Vagina (tissue), 2 donors: Measurements from ENCODE around the gene B4GALT4. TPM values are rescaled to one million over a fixed set of nuclear protein-coding genes. Genes with fewer than 3 reads are reported as not detected.
A peak's percentile ranks its signal among the peaks of the same experiment; 100 is the strongest.
"Not testable (repeated sequence)": the region's sequence is repeated elsewhere in the genome, so short reads cannot be mapped to it uniquely, and the experiment has no call there.

Source experiments
- DNase-seq, 2 donors: peaks; one replicate each; pipeline ENCODE4 v3.0.0-alpha.2; 2017; ENCODE audit errors: extremely low spot score in 2 of 2
- H3K27ac ChIP-seq: fragments of 200-600 bp; sonication (generic); one replicate; pipeline ENCODE4 v1.5.1; 2019
- H3K27me3 ChIP-seq: fragments of 200-600 bp; sonication (generic); one replicate; pipeline ENCODE4 v1.5.1; 2019
- H3K36me3 ChIP-seq, 2 donors: fragments of 200-600 bp; sonication (generic); one replicate each; pipeline ENCODE4 v1.5.1; 2017 to 2019
- H3K4me1 ChIP-seq: fragments of 200-600 bp; sonication (generic); one replicate; pipeline ENCODE4 v1.5.1; 2019
- H3K4me3 ChIP-seq, 2 donors: fragments of 200-600 bp; sonication (generic); 1 replicate in 1 of 2; 2 replicates in 1 of 2; pipeline ENCODE4 v1.5.1; 2016 to 2019
- H3K9me3 ChIP-seq: fragments of 200-600 bp; sonication (generic); one replicate; pipeline ENCODE4 v1.5.1; 2019
- CTCF ChIP-seq, 3 experiments: fragments of 450-650 bp in 2 of 3; fragments of 200-600 bp in 1 of 3; sonication (generic) in 1 of 3; IDR thresholded peaks; one replicate each; pipeline ENCODE4 v1.5.1; 2017 to 2019; ENCODE audit warnings: antibody characterized with exemption in 3 of 3, mild to moderate bottlenecking in 2 of 3, moderate library complexity in 2 of 3
- POLR2A ChIP-seq, 2 donors: fragments of 450-650 bp; IDR thresholded peaks; one replicate each; pipeline ENCODE4 v1.6.1; 2017; ENCODE audit warnings: antibody characterized with exemption in 2 of 2, mild to moderate bottlenecking in 2 of 2, moderate library complexity in 2 of 2
- POLR2AphosphoS5 ChIP-seq, 2 donors: sonication (generic); formaldehyde crosslinking; IDR thresholded peaks; one replicate each; pipeline ENCODE4 v1.9.0; 2017; ENCODE audit warnings: antibody characterized with exemption in 2 of 2, mild to moderate bottlenecking in 2 of 2, low read depth in 1 of 2; ENCODE audit not compliant: insufficient read depth in 1 of 2
- intact Hi-C: fragments of 100-400 bp; cut with DNase I; formaldehyde crosslinking; loops from one replicate; pipeline ENCODE4 v1.15.1; 2023
- total RNA-seq: library from RNA; depleted of rRNA; stranded (reverse); fragments of >200 nt; gene quantifications from one replicate; pipeline ENCODE4 v1.2.3, GENCODE V29; 2016

The B4GALT4 gene
- total RNA-seq, 1 donor from 2014 or later, result 12.0 TPM

GRCh38 chr3:119257654-119258410 is 17.2 kb upstream of the B4GALT4 start:
- H3K27ac ChIP-seq, result peak overlapping the region; percentile 33
- DNase-seq, result no peak
- H3K36me3 ChIP-seq, result no peaks in the 10 kb centered on the region
- H3K9me3 ChIP-seq, result no peaks in the 10 kb centered on the region
- H3K27me3 ChIP-seq, result no peaks in the 10 kb centered on the region
- TF ChIP-seq POLR2A (IDR thresholded peaks at IDR 0.05) (no peak), CTCF (IDR thresholded peaks at IDR 0.05) (no peak), POLR2AphosphoS5 (IDR thresholded peaks at IDR 0.05; ENCODE audit: insufficient read depth in 1 of 2, low read depth in 1 of 2) (no peak)
- H3K4me3 ChIP-seq, result no peak overlapping the region
- intact Hi-C loops, result no loop called here
- H3K4me1 ChIP-seq, result peaks cover 7% of the 10 kb centered on the region

- H3K36me3 ChIP-seq, result no peaks in the 10 kb centered on the region
- H3K9me3 ChIP-seq, result no peaks in the 10 kb centered on the region
- H3K4me1 ChIP-seq, result peaks cover 7% of the 10 kb centered on the region
- no peak overlapping the region for H3K4me3 ChIP-seq
- H3K27ac ChIP-seq, result peak overlapping the region; percentile 33
- no peaks in the 10 kb centered on the region for H3K27me3 ChIP-seq
- TF ChIP-seq CTCF (IDR thresholded peaks at IDR 0.05) (no peak), POLR2A (IDR thresholded peaks at IDR 0.05) (no peak), POLR2AphosphoS5 (IDR thresholded peaks at IDR 0.05; ENCODE audit: insufficient read depth in 1 of 2, low read depth in 1 of 2) (no peak)
- intact Hi-C loops, result no loop called here
- no peak for DNase-seq
Measured at GRCh38 chr3:119257111-119257510, 16.4 kb upstream of the B4GALT4 start.

- no peak for DNase-seq
- intact Hi-C loops, result no loop called here
- H3K27me3 ChIP-seq, result no peaks in the 10 kb centered on the region
- H3K36me3 ChIP-seq, result no peaks in the 10 kb centered on the region
- H3K4me1 ChIP-seq, result peaks cover 7% of the 10 kb centered on the region
- no peak overlapping the region for H3K27ac ChIP-seq
- H3K9me3 ChIP-seq, result no peaks in the 10 kb centered on the region
- no peak overlapping the region for H3K4me3 ChIP-seq
- no peak for TF ChIP-seq POLR2AphosphoS5 (IDR thresholded peaks at IDR 0.05; ENCODE audit: insufficient read depth in 1 of 2, low read depth in 1 of 2)
- TF ChIP-seq POLR2A (IDR thresholded peaks at IDR 0.05), result no peak
- no peak for TF ChIP-seq CTCF (IDR thresholded peaks at IDR 0.05)
Measured at GRCh38 chr3:119255214-119255613, 14.5 kb upstream of the B4GALT4 start.

- Histone ChIP-seq H3K4me3 (no peak overlapping the region), H3K27ac (no peak overlapping the region), H3K9me3 (no peaks in the 10 kb centered on the region), H3K36me3 (no peaks in the 10 kb centered on the region), H3K27me3 (no peaks in the 10 kb centered on the region), H3K4me1 (peaks cover 9% of the 10 kb centered on the region)
- no peak for DNase-seq
- intact Hi-C loops, result no loop called here
- no peak for TF ChIP-seq POLR2A (IDR thresholded peaks at IDR 0.05)
- no peak for TF ChIP-seq POLR2AphosphoS5 (IDR thresholded peaks at IDR 0.05; ENCODE audit: insufficient read depth in 1 of 2, low read depth in 1 of 2)
- TF ChIP-seq CTCF (IDR thresholded peaks at IDR 0.05), result no peak
Measured at GRCh38 chr3:119245778-119246177, 5.1 kb upstream of the B4GALT4 start.

- no peaks in the 10 kb centered on the region for H3K27me3 ChIP-seq
Measured at GRCh38 chr3:119243712-119244111, 3.0 kb upstream of the B4GALT4 start.

GRCh38 chr3:119243058-119243529 is 2.4 kb upstream of the B4GALT4 start:
- DNase-seq, H3K27ac ChIP-seq, H3K27me3 ChIP-seq, H3K4me3 ChIP-seq, H3K36me3 ChIP-seq, H3K9me3 ChIP-seq, intact Hi-C loops: not testable (repeated sequence)
- H3K4me1 ChIP-seq, result peaks cover 28% of the 10 kb centered on the region

More at GRCh38 chr3:119243712-119244111, 3.0 kb upstream of the B4GALT4 start:
- intact Hi-C loops, result no loop called here
- no peak for TF ChIP-seq POLR2AphosphoS5 (IDR thresholded peaks at IDR 0.05; ENCODE audit: insufficient read depth in 1 of 2, low read depth in 1 of 2)
- no peak for TF ChIP-seq POLR2A (IDR thresholded peaks at IDR 0.05)
- no peak for TF ChIP-seq CTCF (IDR thresholded peaks at IDR 0.05)
- Histone ChIP-seq H3K4me3 (no peak overlapping the region), H3K27ac (no peak overlapping the region), H3K36me3 (no peaks in the 10 kb centered on the region), H3K9me3 (no peaks in the 10 kb centered on the region), H3K4me1 (peaks cover 23% of the 10 kb centered on the region)
- DNase-seq, result no peak

GRCh38 chr3:119242387-119243057 is 1.8 kb upstream of the B4GALT4 start:
- H3K36me3 ChIP-seq, H3K9me3 ChIP-seq, intact Hi-C loops, H3K27ac ChIP-seq, H3K27me3 ChIP-seq, DNase-seq, H3K4me3 ChIP-seq: not testable (repeated sequence)
- peaks cover 34% of the 10 kb centered on the region for H3K4me1 ChIP-seq
